ENCODE measurements around the gene TMIE.

TMIE gene

DNA sequence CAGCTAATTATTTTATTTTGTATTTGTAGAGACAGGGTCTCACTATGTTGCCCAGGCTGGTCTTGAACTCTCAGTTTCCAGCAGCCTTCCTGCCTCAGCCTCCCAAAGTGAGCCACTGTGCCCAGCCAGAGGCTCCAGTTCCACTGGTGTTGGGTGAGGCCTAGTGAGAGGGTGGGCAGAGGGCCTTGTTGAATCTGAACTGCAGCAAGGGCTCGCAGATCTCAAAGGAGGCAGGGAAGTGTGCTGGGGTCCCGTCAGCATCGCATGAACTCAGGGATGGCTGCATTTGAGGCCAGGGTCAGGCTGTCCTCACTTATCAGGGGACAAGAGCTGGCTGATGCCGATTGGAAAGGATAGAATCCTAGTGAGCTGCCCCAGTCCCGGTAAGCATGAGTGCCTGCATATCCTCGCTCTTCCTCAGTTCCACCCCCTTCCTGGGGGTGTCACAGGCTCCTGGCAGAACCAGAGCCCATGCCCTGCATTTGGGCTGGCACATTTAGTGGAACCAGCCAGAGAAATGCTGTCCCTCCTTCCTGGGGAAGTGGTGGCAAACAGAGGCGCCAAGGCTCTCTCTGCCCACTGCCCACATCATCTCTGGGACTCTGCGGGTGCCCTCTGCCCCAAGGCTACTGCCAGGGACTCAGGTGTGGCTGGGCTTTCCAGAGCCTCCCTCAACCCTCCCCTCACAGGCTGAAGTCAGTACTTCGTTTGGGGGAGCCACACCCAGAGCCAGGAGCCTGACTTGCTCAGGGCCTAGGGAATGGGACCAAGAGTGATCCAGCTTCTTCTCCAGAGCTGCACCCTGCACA, 31.8 kb upstream of the TMIE start:
- DNase-seq (ENCODE audit: low read depth in 2 of 2) = no peak

DNA sequence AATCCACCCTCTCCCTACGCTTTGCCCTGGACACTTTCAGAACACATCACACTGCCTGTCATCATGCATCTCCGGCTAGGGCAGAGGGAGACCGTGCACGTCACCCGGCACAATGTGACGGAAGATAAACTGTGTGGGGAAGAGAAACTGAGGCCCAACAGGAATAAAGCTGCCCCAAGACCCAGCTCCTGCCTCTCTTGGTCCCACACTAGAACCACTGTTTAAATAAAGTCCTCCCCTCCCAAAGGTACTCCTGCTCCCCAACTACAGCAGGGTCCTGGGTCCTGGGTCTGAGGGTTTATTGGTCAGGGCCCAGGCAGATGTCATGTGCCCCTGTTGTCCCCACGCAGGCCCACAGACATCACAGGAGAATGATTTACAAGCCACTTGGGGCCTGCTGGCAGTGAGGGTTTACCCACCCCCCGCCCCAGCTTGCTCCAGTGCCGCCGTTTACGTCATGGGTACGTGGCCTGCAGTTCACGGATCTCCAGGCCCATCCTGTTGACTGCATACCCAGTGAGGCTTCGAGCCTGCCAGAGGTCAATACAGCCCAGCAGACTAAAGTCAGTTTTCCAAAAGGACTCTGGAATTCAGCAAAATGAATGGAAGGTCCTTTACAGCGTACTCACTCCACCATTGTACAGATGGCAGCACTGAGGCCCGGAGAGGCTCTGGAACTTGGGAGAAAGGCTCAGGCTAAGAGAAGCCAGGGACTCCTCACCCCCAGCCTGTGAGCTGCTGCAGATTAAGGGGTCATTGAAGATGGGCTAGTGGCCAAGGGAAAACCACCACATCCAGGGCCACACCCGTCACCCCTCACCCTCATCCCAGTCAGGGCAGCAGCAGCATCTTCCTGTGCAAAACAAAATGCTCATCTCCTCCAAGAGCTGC, 30.9 kb upstream of the TMIE start:
- no peak for DNase-seq (ENCODE audit: low read depth in 2 of 2)

DNA sequence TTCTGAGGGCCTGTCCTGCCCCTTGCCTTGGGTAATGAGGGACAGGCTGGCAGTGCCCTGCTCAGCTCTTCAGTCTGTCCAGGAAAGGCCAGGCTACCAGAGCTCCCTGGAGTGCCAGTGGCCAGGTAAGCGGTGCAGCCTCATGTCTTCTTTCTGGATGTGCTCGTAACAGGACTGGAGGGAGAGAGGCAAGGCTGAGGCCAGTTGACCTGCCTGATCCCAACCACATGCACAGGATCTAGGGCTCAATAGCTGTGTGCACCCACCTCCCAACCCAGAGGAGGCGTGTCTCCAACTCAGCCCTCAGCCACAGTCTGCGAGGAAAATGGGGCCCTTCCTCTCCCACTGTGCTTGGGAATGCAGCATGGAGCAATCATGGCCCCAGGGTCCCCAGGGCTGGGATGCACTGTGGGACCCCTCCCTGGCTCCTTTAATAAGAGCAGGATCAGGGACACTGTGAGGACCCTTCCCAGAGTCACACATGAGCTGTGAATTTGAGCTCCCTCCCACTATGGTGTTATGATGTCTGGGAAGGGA, 30.2 kb upstream of the TMIE start:
- DNase-seq (ENCODE audit: low read depth in 2 of 2) = no peak

DNA sequence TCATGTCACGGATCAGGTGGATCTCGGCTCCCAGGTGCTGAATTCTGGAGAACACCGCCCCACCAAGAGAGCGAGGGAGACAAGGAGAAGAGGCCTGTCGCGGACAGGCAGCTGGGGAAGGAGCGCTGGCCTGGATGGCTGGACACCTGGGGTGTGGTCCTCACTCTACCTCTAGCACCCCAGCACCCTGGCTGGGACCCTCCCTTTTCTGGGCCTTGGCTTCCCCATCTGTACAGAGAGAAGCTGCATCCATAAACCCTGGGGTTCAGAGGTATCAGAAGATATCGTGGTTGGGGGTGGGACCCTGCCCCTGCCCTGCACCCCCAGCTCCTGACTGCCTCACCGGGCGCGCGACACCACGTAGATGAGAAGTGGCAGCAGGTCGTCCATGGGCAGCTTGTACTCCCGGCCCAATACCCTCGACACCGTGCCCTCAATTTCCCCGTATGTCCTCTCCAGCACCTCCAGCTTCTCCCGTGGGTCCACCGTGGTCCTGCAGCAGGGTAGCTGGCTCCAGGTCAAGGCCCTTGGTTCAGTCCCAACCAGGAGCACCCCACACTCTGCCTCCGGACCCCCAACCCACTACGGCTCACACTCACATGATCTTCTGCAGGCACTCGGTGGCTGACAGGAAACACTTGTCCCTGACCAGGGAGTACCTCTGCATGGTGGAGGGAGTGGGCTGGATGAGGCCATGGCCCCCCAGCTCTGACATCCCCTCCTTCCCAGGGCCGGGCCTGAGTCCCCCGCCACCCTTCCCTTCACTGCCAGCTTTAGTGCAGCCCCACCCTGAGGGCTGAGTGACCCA, 29.4 kb upstream of the TMIE start:
- no peak for DNase-seq (ENCODE audit: low read depth in 2 of 2)

DNA sequence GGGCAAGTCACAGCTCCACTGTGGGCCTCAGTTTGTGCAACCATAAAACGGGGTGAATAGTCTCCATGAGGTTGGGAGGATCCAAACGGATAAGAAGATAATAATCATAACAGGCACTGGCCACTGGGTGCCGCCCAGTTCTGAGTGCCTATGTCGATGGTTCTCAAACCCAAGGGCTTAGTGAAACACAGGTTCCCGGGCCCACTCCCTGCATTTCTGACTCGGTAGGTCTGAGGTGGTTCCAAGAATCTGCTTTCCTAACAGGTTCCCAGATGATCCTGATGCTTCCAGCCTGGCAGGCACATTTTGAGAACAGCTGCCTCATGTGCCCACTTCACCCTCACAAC, 28.9 kb upstream of the TMIE start:
- DNase-seq (ENCODE audit: low read depth in 2 of 2) = no peak

DNA sequence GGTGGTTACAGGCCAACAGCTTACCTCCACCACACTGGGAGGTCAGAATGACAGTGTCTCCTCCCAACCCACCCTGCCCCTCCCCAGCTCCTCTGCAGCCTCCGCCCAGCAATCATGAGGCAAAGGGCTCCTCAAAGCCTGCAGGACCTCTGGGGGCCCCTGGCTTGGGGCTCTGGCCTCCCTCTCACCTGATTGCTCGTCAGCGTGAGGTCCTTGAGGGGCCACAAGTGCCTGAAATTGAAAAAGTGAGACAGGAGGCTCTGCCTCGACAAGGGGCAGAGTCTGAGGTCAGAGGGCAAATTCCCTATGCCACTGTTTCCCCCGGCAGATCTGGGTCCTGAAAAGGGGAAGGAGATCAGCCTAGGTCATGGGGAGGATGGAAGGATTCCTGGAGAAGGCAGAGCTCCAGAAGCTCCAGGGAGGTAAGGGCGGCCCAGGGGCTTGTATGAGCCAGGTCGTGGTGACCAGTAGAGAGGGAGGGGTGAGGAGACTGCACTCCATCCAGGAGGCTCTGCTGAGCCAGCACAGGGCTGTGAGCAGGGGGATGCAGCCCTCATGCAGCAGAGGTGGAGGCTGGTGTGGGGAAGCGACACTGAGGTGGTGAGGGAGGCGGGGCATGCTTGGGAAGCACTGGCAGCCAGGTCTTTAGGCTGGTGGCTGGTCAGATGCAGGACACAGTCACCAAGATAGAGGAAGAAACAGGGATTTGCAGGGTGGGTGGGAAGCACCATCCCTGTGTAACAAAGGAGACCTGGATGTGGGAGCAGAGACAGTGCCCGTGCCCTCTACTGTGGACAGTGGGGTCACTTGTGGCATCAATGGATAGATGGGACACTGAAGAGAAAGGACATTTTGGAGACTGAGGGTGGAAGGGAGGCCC, 27.8 kb upstream of the TMIE start:
- DNase-seq (ENCODE audit: low read depth in 2 of 2) = no peak

DNA sequence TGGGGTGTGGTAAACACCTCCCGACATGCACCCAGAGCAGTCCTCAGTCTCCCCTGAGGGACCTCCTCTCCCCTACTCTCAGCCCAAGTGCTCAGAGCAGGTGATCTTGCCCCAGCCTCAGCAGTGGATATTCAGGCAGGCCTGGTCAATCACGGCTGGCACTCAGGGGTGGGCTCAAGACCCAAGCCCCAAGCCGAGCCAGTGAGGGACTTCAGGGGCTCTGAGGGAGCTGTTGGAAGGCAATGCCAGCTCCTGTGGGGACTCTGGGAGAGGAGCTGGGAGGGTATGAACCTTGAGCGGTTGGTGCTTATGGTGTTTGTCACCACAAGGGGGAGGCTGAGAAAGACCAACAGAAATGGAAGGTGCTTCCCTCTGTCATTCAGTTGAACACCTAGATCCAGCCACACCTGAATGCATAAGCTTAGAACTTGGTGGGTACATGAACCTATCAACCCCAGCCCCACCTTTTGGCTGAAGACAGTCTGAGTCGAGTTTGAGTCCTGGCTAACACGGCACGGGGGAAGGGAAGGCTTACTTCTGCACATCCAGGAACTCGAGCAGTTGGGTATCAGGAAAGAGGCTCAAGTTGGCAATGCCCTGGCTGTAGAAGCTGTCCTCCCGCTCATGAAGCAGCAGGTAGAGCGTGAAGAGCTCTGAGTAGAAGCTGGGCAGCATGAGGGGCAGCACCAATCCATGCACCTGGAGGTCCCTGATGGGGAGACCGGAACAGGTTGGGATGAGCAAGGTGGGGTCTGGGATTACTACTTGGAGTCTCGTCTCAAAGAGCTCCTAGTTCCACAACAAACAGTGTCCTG, 27.0 kb upstream of the TMIE start:
- DNase-seq (ENCODE audit: low read depth in 2 of 2) = no peak

DNA sequence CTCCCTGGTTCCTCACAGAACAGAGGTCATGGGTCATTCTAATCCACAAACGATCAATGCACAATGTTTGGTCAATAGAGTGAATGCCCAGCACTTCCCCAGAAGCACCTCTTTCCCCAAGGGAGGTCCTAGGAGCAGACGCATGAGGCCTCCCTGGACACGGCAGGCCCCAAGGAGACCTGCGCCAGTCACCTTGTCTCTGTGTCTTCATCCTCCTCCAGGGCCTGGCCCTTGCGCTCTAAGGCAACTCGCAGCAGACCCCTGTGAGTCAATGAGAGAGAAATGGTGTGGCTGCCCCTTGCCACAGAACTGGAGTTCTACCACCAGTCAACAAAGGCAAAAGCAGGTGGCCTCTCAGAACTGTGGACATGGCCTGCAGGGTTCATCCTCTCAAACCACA, 25.8 kb upstream of the TMIE start:
- DNase-seq (ENCODE audit: low read depth in 2 of 2) = no peak

DNA sequence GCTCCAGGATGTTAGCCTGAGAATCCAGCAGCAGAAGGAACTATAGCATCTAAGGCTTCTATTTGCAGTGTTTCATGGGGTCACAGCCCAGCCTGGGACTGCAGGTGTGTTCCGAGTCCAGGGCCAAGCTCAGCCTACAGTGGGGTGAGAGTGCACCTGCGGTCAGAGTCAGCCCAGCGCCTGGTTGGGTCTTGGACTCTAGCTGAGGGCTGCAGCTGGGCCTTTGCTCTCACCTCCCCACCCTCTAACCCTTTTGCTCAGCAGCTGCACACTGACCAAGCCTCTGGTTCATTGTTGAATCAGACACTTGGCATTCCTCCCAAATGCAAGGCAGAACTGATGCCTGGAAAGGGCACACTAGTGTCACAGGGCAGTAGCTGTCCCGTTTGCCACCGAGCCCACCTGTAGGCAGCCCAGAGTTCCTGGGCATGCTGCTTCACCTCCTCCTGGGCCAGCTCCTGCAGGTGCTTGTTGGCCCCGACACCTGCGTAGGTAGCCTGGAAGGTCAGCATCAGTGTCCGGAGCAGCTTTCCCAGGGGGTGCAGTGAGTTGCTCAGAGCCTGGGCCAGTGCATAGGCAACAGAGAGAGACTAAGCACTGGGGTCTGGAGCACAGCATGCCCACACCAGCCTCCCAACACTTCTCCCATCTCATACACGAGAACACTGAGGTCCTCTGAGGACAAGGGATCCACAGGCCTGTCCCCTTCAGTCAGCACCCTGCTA, 25.2 kb upstream of the TMIE start:
- DNase-seq (ENCODE audit: low read depth in 2 of 2) = no peak

DNA sequence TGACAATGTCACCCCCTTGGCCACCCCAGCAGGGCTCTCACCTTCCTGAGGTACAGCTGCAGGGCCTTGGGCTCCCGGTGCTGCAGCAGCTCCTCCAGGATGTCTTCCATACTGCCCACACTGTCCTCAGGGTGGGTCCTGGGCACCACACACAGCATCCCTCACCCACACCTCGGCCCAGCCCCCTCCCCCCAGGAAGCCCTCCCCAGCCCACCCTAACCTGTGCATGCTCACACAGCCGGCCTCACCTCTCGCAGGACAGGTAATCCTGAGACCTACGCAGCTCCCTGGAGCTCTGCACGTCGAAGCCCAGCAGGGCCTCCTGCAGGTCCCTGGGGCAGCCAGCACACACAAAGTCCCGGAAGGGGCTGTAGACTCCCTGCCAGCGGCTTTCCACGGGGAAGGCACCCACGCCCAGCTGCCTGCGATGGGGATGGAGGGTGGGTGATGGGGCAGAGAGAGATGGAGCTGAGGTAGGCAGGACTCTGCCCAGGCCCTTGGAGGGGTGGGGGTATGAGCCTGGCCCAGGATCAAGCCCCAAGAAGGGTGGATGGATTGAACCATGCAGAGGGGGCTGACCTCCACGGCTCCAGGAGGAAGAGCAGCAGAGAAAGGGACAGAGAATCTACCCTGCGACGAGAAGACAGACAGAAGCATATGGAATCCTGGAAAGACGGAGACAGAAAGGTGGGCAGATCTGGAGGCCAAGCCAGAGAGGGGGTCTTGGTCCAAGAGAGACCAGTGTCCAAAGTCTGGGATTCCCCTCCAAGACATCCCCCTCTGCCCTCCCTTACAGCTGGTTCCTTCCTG, 24.4 kb upstream of the TMIE start:
- no peak for DNase-seq (ENCODE audit: low read depth in 2 of 2)

DNA sequence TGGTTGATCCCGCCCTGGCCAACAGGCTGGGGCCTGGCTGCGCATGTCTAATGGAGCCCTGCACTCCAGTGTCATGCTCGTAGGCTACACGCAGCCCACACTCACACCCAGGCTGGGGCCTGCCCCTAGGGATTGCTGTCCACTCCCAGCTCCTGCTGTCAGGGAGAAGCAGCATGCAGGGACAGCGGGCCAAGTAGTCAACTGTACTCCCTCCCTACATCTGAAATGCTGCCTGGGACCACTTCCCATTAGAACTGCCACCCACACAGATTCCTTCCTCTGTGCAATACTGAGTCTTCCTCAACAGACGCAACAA, 23.8 kb upstream of the TMIE start:
- no peak for DNase-seq (ENCODE audit: low read depth in 2 of 2)

DNA sequence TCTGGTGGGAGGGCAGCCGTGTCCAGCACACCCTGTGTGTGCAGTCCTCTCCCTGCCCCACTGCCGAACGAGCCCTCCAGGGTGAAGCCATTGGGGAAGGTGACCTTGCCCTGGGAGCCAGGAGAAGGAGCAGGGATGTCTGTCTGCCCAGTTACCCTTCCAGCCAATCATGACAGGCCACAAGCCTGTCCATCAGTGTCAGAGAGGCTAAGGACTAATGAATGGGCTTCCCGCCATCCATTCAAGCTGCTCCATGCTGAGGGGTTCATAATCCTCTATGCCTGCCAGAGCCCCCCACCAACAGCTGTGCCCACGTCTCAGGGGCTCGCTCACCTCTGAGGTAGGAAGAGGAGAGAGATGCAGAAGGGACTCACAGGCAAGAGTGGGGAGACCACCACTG, 22.9 kb upstream of the TMIE start:
- DNase-seq (ENCODE audit: low read depth in 2 of 2) = no peak

DNA sequence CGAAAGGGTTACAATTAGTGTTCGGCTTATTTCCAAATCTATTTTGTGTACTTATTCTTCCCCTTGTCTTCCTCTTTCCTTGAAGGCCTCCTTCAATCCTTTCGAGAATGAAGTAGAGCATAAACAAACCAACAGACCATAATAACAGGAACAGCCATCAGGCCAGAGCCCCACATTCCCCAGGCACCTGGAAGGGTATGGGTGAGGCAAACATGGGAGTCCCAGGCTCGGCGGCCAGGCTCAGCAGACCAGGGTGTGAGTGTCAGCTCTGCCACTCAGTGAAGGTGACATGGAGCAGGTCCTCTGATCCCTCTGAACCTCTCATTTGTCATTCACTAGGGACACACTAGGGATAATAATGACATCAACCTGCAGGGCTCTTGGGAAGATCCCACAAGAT, 21.5 kb upstream of the TMIE start:
- DNase-seq (ENCODE audit: low read depth in 2 of 2) = no peak

DNA sequence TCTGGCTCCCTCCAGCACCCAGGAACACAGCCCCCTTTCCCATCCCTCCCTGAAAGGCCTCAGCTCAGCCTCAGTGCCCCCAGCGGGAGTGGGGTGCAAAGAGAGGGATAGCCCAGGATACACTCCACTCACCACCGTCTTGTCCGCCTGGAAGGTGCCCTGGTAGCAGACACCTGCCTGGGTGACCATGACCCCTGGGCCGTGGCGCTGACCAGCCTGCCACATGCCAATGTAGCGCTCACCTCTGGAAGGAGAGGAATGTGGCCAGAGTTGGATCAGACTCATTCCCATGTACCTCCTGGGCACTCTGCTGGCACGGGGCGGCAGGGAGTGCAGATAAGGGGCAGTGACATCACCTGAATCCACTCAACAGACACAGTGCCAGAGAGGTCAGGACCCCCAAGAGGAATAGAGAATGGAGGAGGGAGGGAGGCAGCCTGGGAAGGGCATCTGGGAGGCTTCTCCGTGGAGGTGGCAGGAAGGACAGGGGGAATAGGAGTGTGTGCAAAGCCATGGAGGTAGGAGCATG, 20.8 kb upstream of the TMIE start:
- no peak for DNase-seq (ENCODE audit: low read depth in 2 of 2)

DNA sequence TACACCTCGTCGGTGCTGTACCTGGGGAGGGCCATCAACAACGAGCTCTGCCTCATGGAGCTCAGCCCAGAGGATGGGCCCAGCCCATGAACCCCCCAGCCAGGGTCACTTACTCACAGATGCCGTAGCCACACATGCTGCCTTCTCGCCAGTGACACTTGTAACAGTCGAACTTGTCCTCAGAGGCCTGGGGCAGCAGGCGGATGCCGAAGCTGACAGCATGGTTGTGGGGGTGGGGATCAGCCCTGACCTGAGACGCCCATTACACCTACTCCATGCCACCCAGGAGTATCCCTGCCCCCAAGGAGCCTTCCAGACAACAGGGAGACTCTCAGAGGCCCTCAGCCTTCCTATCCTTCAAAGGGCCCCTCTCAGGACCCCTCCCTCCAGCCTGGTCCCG, 19.8 kb upstream of the TMIE start:
- DNase-seq (ENCODE audit: low read depth in 2 of 2) = no peak

DNA sequence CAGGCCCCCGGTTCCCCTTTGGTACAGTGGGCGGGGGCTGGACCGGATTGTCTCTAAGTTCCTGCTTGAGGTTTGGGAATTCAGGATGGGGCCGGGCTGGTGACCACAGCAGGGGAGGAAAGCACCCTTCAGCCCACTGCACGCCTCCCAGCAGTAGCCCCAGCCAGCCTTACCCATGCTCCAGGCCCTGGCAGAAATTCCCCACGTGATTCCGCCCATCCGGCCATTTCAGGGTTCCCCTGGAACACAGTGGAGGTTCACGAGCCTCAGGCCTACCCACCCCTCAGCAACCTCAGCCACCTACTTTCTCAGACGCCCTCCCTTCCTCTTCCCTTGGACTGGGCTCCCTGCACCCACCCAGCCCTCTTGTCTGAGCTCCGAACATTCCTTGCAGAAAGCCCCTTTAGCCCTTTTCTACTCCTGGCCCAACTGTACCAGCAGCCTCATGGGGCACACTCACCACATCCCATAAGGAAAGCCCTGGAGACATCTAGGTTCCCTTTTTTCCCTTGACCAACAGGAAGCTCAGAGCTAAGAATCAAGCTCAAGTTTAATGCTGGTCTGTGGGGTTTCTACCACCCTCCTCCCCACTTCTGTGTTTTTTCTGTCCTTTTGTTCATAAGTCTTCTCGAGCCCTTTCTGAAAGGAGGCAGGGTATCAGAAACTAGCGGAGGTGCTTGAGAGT, 19.2 kb upstream of the TMIE start:
- no peak for DNase-seq (ENCODE audit: low read depth in 2 of 2)

DNA sequence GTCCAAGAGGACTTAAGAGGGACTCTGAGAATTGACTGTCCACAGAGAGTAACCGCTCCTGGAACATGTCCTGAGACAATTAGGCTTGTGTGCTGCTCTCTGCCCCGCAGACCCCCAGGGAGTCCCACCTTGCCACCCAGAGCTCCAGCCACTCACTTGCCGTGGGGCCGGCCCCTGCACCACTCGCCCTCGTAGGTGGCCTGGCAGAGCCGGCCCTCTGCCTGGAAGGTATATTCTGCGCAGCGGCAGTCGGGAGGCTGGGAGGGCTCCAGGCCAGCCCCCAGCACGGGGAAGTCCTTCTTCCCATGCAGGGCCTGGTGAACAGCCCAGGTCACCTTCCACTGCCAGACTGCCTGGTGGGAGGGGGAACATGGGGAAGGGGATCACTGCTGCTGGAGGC, 18.2 kb upstream of the TMIE start:
- no peak for DNase-seq (ENCODE audit: low read depth in 2 of 2)

DNA sequence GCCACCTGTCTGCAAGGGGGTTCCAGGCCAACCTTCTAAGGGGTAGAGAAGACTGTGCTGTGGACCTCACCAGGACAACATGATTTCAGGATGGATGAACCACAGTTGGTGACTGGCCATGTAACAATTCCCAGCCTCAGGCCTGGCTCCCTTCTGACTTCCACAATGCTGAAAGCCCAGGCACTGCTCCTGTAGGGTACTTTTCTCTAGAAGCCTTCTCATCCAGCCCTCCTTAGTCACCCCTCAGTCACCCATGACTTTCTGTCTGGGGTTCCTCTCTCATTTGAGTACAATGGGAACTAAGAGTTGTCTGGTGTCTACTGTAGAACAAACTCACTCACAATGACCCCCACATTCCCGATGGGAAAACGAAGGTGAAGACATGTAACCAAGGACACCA, 16.3 kb upstream of the TMIE start:
- DNase-seq (ENCODE audit: low read depth in 2 of 2) = no peak

All from activated CD4-positive, alpha-beta T cell treated with anti-CD3 and anti-CD28 coated beads for 24 hours (primary cell).